Subcutaneous adipose tissue (tissue), 4 donors: ENCODE results near the gene PLXNB1. TPM values are rescaled to one million over a fixed set of nuclear protein-coding genes. Genes with fewer than 3 reads are reported as not detected.

Experiments used
- total RNA-seq, 4 donors: library from RNA; depleted of rRNA; stranded (reverse); fragments of >200 nt; gene quantifications; one replicate each; pipeline ENCODE4 v1.1.0, GENCODE V29; 2016
- TF ChIP-seq, protein P1 (sequence below): fragments of 450-650 bp; IDR thresholded peaks from one replicate; pipeline ENCODE4 v1.5.1; 2016; ENCODE audit warnings: low read depth, mild to moderate bottlenecking, control low read depth, antibody characterized with exemption, moderate library complexity

Gene PLXNB1
- total RNA-seq, 4 donors from 2014 or later = 33.8 to 74.0 (median 53.2) TPM

DNA sequence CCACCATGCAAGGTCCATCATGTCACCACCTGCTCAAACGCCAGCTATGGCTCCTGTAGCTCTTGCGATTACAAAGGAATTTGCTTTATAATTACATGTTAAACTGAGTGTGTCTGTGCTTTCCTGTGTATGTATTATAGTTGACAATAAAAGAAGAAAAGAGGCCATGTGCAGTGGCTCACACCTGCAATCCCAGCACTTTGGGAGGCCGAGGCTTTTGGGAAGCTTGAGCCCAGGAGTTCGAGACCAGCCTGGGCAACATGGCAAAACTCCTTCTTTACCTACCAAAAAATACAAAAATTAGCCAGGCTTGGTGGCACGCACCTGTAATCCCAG, 43.7 kb upstream of the PLXNB1 start:
- TF ChIP-seq, protein P1, sequence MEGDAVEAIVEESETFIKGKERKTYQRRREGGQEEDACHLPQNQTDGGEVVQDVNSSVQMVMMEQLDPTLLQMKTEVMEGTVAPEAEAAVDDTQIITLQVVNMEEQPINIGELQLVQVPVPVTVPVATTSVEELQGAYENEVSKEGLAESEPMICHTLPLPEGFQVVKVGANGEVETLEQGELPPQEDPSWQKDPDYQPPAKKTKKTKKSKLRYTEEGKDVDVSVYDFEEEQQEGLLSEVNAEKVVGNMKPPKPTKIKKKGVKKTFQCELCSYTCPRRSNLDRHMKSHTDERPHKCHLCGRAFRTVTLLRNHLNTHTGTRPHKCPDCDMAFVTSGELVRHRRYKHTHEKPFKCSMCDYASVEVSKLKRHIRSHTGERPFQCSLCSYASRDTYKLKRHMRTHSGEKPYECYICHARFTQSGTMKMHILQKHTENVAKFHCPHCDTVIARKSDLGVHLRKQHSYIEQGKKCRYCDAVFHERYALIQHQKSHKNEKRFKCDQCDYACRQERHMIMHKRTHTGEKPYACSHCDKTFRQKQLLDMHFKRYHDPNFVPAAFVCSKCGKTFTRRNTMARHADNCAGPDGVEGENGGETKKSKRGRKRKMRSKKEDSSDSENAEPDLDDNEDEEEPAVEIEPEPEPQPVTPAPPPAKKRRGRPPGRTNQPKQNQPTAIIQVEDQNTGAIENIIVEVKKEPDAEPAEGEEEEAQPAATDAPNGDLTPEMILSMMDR = no peak

DNA sequence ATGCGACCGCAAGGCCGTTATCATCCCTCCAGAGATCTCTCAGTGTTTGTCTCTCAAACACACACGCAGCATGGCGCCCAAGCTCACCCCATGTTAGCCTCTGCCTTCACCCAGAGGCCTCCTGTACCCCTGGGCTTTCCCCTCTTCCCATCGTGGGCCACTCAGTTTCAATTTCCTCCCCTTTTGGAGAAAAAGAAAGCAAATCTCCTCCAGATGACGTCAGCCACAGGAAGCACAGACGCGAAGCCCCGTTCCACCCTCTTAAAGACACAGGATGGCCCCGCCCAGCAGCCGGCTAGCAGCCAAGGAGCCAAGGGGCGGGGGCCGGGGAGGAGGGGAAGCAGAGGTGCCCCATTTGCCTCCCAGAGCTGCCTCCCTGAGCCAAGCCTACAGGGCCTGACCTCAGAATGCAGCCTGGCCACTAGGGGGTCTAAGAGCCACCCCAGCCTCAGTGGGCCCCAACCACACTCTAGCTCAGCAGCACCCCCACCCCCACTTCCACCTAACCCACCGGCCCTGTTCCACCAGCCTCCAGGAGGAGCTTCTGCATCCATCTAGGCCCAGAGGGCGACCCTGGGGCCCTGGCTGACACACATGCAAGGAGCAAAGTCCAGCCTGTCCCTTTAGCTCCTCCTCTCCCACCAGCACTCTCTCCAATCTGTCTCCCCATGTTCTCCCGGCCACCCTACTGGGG, 43.2 kb upstream of the PLXNB1 start:
- TF ChIP-seq, protein P1 = no peak

DNA sequence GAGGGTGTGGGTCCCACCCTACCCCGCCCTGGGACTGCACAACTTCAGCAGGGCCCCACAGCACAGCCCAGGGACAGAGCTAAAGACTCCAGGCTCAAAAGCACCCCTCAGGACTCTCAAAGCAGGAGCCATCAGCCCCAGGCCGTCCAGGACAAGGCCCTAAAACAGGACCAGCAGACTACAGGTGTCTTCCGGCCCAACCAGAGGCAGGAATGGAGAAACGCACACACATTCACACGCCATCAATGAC, 42.7 kb upstream of the PLXNB1 start:
- TF ChIP-seq, protein P1 = no peak

DNA sequence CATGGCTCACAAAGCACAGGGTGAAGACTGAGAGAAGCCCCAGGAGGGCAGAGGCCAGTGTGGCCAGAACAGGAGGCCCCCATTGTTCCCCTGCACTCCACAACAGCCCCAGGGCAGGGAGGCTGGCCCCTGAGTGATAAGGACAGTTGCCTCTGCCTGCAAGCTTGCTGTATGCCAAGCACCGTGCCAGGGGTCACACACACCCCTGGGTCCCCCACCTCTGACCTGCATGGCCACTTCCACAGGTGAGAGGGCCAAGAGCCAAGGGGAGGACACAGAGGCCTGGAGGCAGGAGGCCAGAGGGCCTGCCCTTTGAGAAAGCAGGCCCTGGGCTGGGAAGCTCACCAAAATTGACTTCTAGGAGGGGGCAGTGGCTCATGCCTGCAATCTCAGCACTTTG, 40.4 kb upstream of the PLXNB1 start:
- TF ChIP-seq, protein P1 = no peak

DNA sequence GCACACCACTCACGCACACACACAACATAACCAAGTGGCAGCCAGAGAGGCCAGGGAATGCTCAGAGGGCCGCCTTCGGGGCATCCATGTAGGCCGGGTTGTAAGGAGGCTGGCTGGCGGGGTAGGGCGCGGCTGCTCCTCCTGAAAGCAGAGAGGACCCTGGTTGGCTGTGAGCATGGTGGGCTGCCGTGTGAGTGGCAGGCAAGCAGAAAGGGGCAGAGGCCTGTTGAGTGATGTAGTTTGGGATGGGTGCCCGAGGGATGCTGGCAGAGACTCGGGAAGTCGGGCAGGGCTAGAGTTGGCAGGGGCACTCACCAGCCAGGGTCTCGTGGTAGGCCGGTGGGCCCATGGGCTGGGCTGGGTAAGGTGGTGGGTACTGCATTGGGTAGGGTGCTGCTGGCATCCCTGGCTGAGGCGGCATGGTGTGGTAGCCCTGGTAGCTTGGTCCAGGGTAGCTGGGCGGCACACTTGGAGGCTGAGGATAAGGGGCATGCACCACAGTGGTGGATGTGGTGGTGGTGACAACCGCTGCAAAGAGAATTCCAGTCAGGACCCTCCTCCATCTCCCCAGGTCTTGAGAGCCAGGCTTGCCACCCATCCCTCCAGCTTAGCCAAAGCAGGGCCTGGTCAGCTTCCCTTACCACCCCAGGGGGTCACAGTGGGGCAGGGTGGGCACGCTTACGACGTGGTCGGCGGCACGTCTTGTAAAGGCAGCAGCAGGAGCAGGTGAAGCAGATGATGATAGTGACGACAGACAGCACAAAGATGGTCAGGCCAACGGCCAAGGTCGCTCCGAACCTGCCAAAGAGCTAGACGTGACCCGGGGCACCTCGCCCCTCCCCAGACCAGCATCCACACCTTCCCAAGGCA, 39.4 kb upstream of the PLXNB1 start:
- TF ChIP-seq, protein P1 = no peak

DNA sequence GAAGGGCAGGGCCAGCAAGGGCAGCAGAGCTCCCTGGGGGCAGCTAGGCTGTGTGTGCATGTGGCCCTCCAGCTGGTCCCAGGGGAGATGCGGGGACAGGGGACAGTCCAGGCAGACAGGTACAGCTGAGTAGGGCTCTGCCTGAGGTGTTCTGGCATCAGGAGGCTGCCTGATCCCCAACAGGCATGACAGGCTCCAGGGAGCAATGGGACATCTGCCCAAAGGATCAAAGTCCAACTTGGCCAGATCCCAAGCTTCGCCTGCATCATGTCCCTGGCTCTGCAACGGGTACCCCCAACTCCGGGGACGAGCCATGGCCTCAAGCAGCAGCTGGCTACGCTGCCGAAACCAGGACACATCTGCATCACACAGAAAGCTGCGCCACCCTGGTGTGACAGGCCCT, 38.4 kb upstream of the PLXNB1 start:
- TF ChIP-seq, protein P1 = no peak

DNA sequence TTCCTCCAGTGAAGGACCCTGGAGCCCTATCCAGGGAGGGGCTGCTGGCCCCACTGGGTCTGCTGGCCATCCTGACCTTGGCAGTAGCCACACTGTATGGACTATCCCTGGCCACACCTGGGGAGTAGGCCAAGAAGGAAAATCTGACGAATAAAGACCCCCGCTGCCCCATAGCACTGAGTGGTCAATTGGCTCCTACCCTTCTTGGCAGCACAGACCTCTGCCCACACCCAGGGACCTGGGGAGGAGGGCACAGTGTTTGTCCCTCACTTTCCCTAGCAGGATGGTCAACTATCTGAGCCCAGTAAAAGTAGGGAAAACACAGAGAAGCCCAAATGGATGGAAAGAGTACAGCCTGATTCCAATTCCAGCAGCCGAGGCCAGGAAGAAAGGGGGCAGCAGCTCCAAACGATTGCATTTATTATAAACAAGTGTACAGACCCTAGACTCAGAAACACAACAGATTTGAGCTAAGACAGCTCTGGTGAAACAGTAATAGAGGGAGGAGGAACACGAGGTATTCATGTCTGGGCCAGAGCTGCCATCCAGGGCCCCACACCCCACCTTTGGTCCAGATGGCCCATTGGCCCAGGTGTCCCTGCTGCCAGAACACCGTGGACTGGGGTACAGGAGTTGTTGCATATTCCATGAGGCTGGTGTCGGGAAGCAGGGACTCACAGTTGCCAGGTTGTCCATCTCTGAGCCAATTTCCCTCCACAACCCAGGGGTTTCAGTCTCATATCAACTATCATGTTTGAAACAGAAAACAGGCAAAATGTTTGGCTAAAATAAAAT, 37.8 kb upstream of the PLXNB1 start:
- TF ChIP-seq, protein P1 = no peak
